ENCODE measurements around the gene PROCR. TPM values are rescaled to one million over a fixed set of nuclear protein-coding genes. Genes with fewer than 3 reads are reported as not detected.
A peak's percentile ranks its signal among the peaks of the same experiment; 100 is the strongest.
"Not testable (repeated sequence)": the region's sequence is repeated elsewhere in the genome, so short reads cannot be mapped to it uniquely, and the experiment has no call there.

The PROCR gene
- total RNA-seq, 1 donor: 38.0 TPM

- no peak for TF ChIP-seq CTCF (IDR thresholded peaks at IDR 0.05; ENCODE audit: extremely low read depth, low read depth, low read length)
- H3K4me2 ChIP-seq (ENCODE audit: insufficient read depth, low read length): no peak overlapping the region
- no peak overlapping the region for H2AFZ ChIP-seq (ENCODE audit: low read length)
- H3K4me1 ChIP-seq (ENCODE audit: insufficient read depth, low read length): no peaks in the 10 kb centered on the region
- H3K27ac ChIP-seq (ENCODE audit: low read depth, low read length): no peak overlapping the region
- H3K4me3 ChIP-seq (ENCODE audit: insufficient read depth, low read length): no peak overlapping the region
- no peaks in the 10 kb centered on the region for H3K79me2 ChIP-seq (ENCODE audit: insufficient read depth, low read length)
- no peaks in the 10 kb centered on the region for H3K27me3 ChIP-seq (ENCODE audit: insufficient read depth, low read length)
- DNase-seq (ENCODE audit: insufficient read length, low spot score, missing footprints): peak; percentile 15
- no peaks in the 10 kb centered on the region for H3K9me3 ChIP-seq (ENCODE audit: low read depth, low read length)
- no peaks in the 10 kb centered on the region for H3K36me3 ChIP-seq (ENCODE audit: insufficient read depth, low read length)
- H4K20me1 ChIP-seq (ENCODE audit: insufficient read depth, low read length): no peaks in the 10 kb centered on the region
Measured at GRCh38 chr20:35187584-35188190, 15.8 kb downstream of the PROCR start.

- not testable (repeated sequence) for H3K27ac ChIP-seq (ENCODE audit: low read depth, low read length); DNase-seq (ENCODE audit: insufficient read length, low spot score, missing footprints); H4K20me1 ChIP-seq (ENCODE audit: insufficient read depth, low read length); H3K4me3 ChIP-seq (ENCODE audit: insufficient read depth, low read length); H3K9me3 ChIP-seq (ENCODE audit: low read depth, low read length); H3K36me3 ChIP-seq (ENCODE audit: insufficient read depth, low read length); H2AFZ ChIP-seq (ENCODE audit: low read length); H3K4me1 ChIP-seq (ENCODE audit: insufficient read depth, low read length); H3K4me2 ChIP-seq (ENCODE audit: insufficient read depth, low read length); H3K79me2 ChIP-seq (ENCODE audit: insufficient read depth, low read length); H3K27me3 ChIP-seq (ENCODE audit: insufficient read depth, low read length)
Measured at GRCh38 chr20:35189223-35189622, 17.4 kb downstream of the PROCR start.

- Histone ChIP-seq H3K4me3 (ENCODE audit: insufficient read depth, low read length) (no peak overlapping the region), H3K79me2 (ENCODE audit: insufficient read depth, low read length) (no peaks in the 10 kb centered on the region), H3K4me1 (ENCODE audit: insufficient read depth, low read length) (no peaks in the 10 kb centered on the region), H3K27ac (ENCODE audit: low read depth, low read length) (no peak overlapping the region), H4K20me1 (ENCODE audit: insufficient read depth, low read length) (no peaks in the 10 kb centered on the region), H3K9me3 (ENCODE audit: low read depth, low read length) (no peaks in the 10 kb centered on the region), H2AFZ (ENCODE audit: low read length) (no peak overlapping the region), H3K27me3 (ENCODE audit: insufficient read depth, low read length) (no peaks in the 10 kb centered on the region), H3K4me2 (ENCODE audit: insufficient read depth, low read length) (no peak overlapping the region), H3K36me3 (ENCODE audit: insufficient read depth, low read length) (no peaks in the 10 kb centered on the region)
- TF ChIP-seq CTCF (IDR thresholded peaks at IDR 0.05; ENCODE audit: extremely low read depth, low read depth, low read length): no peak
- no peak for DNase-seq (ENCODE audit: insufficient read length, low spot score, missing footprints)
Measured at GRCh38 chr20:35190556-35190955, 18.7 kb downstream of the PROCR start.

GRCh38 chr20:35191419-35192117 lies 19.7 kb downstream of the PROCR start:
- Histone ChIP-seq H3K79me2 (ENCODE audit: insufficient read depth, low read length) (no peaks in the 10 kb centered on the region), H4K20me1 (ENCODE audit: insufficient read depth, low read length) (no peaks in the 10 kb centered on the region), H3K4me2 (ENCODE audit: insufficient read depth, low read length) (no peak overlapping the region), H3K4me1 (ENCODE audit: insufficient read depth, low read length) (no peaks in the 10 kb centered on the region), H2AFZ (ENCODE audit: low read length) (no peak overlapping the region), H3K27me3 (ENCODE audit: insufficient read depth, low read length) (no peaks in the 10 kb centered on the region), H3K4me3 (ENCODE audit: insufficient read depth, low read length) (no peak overlapping the region), H3K36me3 (ENCODE audit: insufficient read depth, low read length) (no peaks in the 10 kb centered on the region), H3K27ac (ENCODE audit: low read depth, low read length) (no peak overlapping the region), H3K9me3 (ENCODE audit: low read depth, low read length) (no peaks in the 10 kb centered on the region)
- TF ChIP-seq CTCF (IDR thresholded peaks at IDR 0.05; ENCODE audit: extremely low read depth, low read depth, low read length): no peak
- no peak for DNase-seq (ENCODE audit: insufficient read length, low spot score, missing footprints)

Measured in osteoblast (primary cell).